HG03108 (cell line): Measurements from ENCODE around the gene ITIH3.

Experiments used
- ATAC-seq: cut with Tn5 transposase; IDR thresholded peaks from one replicate; pipeline ENCODE4 v1.9.1; 2021; ENCODE audit warnings: moderate library complexity; ENCODE audit not compliant: unreplicated experiment

Gene ITIH3

GRCh38 chr3:52824037-52824436 is 29.4 kb downstream of the ITIH3 start:
- ATAC-seq = no peak

GRCh38 chr3:52827441-52827840 is 32.8 kb downstream of the ITIH3 start:
- ATAC-seq = no peak

DNA sequence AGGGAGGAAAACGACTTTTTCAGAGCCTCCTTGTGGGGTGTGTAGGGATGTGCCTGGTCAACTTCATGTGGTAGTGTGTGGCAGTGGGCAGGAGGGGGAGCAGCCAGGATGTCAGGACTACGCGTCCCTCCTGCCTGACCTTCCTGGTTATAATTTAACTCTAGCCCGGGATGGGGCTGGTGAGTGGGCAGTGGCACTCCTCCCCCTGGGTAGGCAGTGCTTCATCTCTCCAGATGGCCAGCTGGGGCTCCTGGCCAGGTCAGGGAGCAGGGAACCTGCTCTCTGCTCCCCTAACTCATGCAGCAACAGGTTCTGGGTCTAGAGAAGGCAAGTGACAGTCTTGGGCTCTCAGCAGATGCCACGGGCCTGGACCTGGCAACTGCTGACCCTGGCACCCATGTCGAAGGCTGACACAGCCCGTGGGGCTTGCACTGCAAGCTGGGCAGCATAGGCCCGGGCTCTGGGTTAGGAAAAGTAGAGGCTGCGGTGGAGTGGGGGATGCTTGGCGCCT is 33.3 kb downstream of the ITIH3 start:
- ATAC-seq = no peak

DNA sequence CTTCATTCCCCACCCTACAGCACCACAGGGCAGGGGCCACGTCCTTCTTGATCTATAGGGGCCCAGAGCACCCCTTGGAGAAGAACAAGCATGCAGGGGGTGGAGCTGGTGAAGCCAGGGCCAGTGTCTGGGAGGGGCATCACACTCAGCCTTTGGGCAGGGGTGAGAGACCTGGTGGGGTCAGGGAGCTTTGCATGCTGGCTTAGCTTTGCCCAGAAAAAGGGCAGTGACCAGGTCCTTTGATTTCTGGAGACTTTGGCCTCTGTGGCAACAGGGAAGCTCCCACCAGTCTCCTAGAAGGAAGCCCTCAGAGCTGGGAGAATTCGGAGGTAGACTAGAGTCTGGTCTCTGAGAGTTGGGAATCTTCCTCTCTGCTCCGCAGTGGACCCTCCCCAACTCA is 34.9 kb downstream of the ITIH3 start:
- no peak for ATAC-seq

DNA sequence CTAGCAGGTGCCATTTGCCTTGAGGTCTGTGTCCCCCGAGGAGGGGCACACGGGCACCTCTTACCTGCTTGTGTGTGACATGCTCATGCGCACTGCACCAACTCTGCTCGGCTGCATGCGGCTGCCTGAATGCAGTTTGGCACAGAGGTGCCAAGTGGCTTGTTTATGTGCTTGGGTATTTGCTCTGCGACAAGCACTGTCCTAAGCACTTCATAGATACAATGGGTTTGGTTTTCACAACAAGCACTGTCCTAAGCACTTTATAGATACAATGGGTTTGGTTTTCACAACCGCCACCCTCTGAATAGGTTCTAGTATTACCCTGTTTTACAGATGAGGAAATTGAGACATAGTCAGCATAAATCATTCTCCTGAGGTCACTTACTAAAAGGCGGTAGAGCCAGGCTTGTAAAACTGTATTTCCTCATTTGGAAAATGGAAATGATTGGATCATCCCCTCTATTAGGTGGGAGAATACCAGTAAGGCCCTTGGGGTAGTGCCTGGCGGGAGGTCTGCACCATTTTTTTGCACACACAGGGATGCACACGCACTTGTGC is 35.4 kb downstream of the ITIH3 start:
- ATAC-seq = no peak

- ATAC-seq = no peak
Observed at GRCh38 chr3:52830535-52831258, 36.1 kb downstream of the ITIH3 start, which contains the start of gene ITIH4. Gene ITIH4, minus strand, starts transcription at chr3:52830672. Its CDS starts 30 bp downstream, at chr3:52830642.

- no peak for ATAC-seq
Observed at GRCh38 chr3:52831500-52832301, 37.1 kb downstream of the ITIH3 start.

- no peak for ATAC-seq
Observed at GRCh38 chr3:52833202-52833601, 38.6 kb downstream of the ITIH3 start.

- ATAC-seq = no peak
Observed at GRCh38 chr3:52834871-52835501, 40.4 kb downstream of the ITIH3 start, which contains the start of gene MUSTN1. Gene MUSTN1, minus strand, starts transcription at chr3:52835019. Its CDS starts 71 bp downstream, at chr3:52834948.

GRCh38 chr3:52835766-52836470 is 41.3 kb downstream of the ITIH3 start:
- ATAC-seq = no peak

DNA sequence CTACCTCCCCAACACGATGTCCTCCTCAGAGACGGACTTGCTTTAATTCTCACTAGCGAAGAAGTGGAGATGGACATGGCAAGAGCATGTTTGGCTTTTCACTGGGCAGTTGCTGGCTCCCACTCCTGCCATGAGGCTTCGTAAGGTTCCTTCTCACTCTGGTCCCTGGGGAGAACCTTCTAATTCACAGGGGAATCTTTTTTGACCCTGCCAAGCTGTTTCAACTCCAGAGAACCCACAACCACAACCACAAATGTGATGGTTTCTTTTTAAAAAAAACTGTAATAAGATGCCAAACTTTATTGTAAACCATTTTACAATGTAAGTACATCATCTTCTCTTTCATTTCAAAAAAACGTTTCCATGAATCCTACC is 41.9 kb downstream of the ITIH3 start:
- ATAC-seq = no peak

GRCh38 chr3:52836986-52837385 is 42.4 kb downstream of the ITIH3 start:
- no peak for ATAC-seq

DNA sequence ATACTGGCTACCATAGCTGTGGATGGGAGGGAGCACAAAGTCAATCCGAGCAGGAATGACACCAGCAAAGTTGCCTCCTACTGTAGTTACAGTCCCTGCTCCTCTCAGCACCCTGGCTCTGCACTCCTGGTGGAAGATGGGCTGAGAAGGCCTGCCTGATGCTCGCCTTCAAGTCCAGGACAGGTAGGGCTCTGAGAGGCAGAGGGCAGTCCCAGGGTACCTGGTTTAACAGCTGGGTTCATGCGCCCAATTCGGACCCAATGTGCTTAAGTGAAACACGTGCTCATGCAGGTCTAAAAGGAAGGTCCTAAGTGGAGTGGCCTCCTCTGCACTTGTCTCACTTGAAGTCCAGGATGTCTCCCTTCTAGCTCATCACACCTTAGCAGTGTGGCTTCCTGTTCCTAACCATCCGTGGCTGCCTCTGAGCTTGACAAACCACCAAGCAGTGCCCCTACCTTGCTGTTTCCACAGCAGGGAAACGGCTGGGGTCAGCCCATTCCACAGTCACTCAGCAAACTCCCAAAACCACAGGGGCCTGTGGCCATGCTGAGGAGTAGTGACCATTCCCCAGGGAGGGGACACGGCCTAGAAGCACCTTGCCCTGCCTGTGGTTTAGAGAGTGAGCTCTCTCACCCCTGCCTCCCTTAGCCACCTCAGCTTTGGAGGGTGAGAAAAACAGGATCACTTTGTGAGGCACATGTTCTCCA is 44.1 kb downstream of the ITIH3 start:
- ATAC-seq = no peak

- ATAC-seq = no peak
Observed at GRCh38 chr3:52839268-52839575, 44.6 kb downstream of the ITIH3 start.

DNA sequence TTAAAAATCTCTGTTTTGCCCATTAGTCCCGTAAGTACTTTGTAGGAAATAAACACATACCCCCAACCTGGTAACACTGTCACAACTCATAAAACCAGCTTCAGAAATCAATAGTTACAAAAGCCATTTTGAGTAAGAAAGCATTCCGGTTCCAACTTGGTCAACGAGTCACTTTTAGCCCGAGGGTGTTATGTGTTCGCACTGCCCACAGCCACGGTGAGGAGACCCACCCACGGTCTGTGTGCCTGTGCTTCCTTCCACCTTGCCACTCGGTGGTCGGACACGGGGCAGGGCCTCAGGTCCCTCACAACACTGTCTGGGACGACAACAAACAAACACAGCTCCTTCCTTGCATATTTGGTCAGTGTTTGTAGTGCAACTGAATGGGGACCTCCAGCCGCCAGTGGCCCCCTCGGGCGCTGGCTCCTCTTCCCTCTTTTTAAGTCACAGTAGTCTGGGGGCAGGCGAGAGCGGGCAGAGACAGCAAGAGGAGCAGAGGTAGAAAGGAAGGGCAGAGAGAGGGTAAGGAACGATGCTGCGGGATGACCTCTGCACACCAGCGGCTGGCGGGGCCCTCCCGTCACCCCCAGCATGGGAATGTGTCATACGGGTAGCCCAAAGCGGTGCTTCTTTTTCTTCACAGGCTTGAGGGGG is 45.4 kb downstream of the ITIH3 start:
- no peak for ATAC-seq

DNA sequence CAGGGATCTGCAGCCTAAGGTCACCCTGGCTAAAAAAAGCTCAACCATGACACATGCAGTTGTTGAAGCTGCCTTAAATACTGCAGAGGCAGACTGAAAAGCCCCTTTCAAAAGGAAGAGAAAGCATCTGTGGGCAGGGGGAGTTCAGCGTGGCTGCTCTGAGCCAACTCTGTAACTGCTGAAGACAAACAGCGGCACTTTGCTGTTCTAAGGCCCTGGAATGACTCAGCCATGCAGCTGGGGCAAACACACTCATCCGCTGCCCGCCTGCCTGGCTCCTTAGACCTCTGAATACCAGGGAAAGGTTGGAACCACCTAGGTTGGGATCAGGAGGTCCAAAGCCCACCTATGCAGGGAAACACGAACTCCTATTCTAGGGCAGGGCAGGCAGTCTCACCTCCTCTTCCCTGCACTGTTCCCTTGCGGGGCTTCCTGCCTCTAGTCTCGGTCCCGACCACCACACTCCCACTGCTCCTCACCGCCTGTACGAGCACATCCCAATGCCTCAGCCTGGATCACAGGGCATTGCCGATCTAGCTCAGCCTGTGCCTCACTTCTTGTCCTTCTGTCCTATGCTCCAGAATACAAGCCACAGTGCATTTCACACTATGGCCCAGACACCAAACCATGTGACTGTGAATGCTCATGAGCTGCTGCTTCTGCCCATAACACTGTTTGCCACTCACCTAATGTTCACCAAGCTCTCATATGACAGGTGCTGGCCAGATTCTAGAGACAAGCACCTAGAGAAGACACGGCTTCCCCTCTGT is 46.8 kb downstream of the ITIH3 start:
- ATAC-seq = no peak

- ATAC-seq = no peak
Observed at GRCh38 chr3:52841981-52842340, 47.4 kb downstream of the ITIH3 start.

DNA sequence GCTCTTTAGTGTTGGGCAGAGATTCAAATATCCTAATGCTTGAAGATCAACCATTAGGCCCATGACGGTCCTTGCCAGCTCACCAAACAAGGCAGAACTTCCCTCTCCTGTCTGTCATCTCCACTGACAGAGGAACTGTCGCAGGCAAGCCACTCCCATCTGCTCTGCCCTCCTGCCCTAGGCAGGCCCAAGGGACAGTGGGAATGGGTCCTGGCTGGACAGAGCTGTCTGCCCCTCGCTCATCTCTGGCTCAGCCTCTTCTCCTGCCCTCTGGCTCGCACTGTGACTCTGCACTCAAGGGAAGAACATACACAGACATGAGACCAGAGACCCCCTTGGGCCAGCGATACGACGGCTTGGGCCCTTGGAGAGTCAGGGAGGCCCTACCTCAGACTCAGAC is 47.8 kb downstream of the ITIH3 start:
- no peak for ATAC-seq
